Measurements from ENCODE around the gene SMARCE1. TPM values are rescaled to one million over a fixed set of nuclear protein-coding genes. Genes with fewer than 3 reads are reported as not detected.

SMARCE1 gene
- total RNA-seq, 1 donor from 2014 or later, result 85.1 TPM

DNA sequence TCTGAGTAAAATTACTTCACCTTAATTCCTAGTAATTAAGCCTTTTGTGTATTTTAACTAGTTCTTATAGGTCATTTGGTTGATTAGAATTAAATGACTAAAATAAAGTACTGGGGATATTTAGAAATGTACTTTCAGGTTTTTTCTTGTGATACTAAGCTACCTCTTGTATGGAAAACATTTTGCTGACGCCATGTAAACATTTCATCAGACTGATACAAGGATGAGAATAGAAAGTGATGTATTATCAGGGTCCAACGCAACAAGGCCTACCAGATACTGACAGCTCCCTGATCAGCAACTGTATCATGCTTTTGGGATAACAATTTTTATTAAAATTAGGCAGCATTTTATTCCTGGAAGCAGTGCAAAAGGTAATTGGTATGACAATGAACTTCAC is 1.7 kb downstream of the SMARCE1 start:
- DNase-seq (ENCODE audit: low read depth, low spot score), result no peak

DNA sequence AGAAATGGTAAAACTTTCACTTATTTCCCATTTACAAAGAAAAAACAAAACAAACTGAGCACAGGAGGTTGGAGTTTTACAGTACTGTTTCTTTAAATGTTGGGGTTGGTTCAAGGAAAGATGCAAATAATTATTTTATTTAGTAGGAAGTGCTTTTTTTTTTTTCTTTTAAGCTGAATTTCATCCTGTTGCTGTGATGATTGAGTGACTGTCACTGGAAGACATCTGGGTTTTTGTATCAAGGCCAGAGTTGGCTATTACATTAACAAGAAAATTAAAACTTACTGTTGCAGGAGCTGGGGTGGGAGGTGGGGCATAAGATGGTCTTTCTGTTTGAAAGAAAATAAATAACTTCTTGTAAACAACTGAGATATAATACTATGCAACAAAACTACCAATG is 2.3 kb downstream of the SMARCE1 start:
- DNase-seq (ENCODE audit: low read depth, low spot score), result no peak

DNA sequence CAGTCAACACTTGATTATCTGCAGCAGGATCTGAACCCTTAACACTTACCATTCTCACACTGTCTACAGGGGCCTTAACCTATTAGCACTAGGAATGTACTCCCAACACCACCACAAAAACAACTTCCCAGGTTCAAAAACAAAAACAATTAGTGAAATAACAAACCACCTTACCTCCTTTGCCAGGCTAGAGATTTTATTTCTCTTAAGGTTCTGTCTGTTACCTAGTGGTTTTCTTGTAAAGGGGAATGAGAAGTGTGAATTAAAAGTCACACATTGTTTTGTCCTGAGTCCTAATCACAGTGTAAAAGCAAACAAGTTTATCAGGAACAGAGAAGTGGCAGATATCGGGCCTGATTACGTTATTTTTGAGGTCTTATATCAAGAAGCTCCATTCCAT is 9.7 kb downstream of the SMARCE1 start:
- DNase-seq (ENCODE audit: low read depth, low spot score), result no peak

DNA sequence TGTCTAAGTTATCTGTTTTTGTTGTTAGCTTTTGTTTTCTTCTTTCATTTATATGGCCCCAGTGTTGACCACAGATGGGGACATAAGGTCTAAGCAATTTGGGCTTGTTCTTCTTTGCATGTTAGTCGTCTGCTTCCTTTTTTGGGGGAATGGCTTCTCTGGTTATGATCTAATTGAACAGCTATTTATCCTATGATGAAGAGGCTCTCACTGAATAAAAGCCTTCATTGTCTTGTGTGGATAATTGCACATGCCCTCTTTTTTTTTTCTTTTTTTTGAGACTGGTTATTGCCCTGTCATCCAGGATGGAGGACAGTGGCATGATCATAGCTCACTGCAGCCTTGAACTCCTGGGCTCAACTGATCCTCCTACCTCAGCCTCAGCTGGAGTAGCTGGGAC is 13.7 kb downstream of the SMARCE1 start:
- no peak for DNase-seq (ENCODE audit: low read depth, low spot score)

DNA sequence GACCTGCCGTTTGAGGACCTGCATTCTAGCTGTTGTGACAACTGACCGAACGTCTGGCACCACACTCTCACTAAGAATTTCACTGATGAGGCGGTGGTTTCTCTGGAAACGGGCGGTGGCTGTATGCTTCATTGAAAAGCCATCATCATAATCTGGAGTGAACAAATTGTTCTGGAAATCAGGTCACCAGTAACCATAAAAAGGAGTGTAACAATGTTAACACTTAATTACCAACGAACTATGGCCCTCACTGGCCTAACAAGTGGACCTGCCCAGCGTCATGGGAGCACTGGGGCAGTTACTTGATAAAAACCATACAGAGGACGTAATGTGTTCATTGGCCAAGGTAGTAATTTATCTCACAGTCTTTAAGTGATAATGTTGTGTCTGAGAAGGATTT is 15.4 kb downstream of the SMARCE1 start:
- no peak for DNase-seq (ENCODE audit: low read depth, low spot score)

DNA sequence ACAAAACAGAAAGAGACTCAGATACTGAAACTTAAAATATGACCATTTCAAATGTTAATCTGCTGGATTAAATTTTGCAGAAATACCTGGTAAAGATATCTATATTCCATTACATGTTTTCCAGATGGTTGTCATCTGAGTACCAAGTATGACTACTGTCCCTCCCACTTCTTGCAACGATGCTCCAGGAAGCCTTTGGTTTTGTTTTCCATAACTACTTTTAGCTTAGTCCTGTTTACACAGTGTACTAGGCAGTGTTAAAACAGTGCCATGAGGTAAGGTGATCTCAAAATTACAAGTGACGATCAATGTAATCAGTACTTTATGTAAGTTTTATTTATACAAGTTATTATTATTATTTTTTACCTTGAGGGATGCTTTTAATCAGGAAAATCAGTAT is 17.8 kb downstream of the SMARCE1 start:
- DNase-seq (ENCODE audit: low read depth, low spot score), result no peak

DNA sequence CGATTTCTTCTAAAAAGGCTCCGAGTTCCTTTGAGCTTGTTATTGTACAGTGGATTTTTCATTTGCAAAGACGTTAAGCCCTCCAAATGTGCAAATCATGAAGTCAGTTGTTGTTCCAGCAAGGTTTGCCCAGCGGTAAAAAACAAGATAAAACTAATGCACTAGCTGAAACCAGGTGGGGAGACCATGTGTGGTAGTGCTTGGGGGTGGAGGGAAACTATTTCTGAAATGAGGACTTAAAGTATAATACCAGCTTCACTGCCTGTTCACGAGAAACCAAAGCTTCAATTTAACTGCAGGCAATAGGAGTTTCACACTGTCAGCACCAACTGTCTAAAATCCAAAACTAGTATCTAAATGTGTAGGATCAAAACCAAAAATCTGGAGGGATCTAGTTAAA is 22.3 kb downstream of the SMARCE1 start:
- no peak for DNase-seq (ENCODE audit: low read depth, low spot score)

DNA sequence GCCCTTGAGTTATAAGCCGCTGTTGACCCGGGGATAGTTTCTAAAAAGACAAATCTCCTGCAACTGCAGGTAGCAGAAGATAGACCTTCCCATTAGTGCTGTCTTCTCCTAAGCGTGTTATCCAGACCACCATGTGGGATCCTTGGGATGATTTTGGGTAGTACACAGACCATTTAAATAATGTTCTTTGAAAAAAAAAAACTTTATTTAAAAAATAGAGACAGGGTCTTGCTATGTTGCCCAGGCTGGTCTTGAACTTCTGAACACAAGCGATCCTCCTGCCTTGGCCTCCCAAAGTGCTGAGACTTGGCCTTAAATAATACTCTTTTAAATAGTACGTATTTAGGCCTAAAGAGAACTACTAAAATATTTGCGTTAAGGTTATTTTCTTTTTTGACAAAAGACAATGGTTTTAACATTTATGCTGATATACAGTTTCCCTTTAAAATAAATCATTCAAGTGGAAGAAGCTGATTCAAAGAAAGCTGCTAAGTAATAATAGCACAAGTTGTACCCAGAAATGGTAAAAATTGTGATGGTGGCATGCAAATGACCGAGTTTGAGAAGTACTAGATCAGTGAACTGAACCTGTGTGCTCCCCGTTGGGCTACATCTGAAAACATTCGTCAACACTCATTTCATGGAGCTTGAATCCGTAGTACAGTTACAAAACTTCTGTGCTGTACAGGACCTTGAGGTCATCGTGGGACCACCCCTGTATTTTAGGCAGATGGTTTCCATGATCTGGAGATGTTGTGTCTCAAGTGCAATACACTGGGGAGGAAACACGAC is 24.0 kb downstream of the SMARCE1 start:
- DNase-seq (ENCODE audit: low read depth, low spot score), result no peak

DNA sequence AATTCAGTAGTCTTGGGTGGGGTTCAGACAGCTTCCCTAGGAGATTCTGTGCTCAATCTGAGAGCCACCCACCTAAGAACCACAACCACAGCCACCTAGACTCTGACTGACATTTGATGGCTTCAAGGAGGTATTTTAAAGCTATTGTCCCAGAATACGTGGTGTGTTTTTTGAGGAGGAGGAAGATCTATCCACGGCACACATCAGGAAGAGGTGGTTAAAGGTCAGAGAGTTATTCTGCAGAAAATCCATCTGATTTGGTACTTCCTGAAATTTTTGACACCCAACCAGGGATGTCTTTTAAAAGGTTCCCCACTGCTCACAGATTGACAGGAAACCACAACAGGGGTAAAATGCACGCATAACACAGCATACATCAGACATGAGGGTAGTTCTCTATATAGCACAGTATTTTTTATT is 25.1 kb downstream of the SMARCE1 start:
- DNase-seq (ENCODE audit: low read depth, low spot score), result no peak

DNA sequence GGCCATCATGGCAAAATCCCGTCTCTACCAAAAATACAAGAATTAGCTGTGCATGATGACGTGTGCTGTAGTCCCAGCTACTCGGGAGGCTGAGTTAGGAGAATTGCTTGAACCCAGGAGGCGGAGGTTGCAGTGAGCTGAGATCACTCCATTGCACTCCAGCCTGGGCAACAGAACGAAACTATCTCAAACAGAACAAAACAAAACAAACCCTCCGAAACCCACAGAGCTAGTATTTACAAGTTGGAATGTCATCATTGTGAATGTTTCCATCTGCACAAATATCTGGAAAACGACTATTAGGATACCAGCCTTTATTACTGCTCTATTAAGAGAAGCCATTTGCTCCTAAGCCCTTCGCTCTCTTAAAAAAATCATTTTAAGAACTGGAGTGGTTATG is 26.0 kb downstream of the SMARCE1 start:
- no peak for DNase-seq (ENCODE audit: low read depth, low spot score)

DNA sequence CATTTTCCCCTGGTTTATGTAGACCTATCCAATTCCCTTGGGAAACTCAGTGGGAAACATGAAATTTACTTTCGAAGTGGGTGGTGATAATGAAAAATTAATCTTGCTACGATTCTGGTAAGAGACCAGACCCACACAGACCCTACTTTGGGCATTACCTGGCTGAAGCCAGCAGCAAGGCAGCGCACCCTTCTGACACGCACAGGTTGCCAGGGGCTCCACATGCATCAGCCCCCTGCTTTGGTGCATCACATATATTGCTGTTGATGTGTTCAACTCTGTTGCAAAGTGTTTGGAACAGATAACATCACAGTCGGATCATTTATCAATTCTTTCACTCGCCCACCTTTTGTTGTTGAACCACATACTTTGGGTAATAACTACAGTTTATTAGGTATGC is 26.6 kb downstream of the SMARCE1 start:
- no peak for DNase-seq (ENCODE audit: low read depth, low spot score)

DNA sequence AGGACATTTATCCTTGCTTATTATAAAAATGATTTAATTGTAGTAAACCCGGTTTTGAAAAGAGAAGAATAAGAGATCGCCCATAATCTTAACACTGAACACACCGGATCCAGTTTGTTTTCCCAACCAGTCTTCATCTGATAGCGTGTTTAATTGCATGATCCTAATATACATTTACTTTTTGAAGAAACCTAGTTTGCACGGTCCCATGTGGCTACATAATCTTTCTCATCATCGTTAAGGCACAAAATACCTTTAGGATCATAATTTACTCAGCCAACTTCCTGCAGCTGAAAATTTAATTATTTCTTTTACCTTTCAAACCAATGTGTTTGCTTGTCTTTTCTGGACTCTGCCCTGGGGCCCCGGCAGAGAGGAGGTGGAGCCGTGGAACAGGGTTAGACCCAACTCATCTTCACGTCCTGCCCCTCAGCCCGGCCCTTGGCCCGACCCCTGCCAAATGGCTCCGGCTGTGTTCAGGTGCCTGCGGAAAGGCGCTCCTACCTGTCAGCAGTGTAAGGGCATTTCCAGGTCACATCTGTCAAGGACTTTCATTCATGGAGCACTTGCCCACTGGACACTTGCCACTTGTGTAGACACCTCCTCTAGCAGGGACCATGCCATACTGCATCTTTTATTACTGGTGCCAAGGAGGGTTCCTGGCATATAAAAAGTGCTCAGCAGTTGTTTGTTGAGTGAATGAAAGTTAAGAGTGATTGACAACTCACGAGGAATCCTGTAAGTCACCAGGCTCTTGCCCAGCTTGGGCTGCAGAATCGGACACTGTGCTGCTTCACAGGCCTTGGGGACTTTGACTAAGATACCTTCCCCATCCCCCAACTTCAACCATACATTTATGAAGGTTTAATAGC is 28.6 kb downstream of the SMARCE1 start:
- no peak for DNase-seq (ENCODE audit: low read depth, low spot score)

DNA sequence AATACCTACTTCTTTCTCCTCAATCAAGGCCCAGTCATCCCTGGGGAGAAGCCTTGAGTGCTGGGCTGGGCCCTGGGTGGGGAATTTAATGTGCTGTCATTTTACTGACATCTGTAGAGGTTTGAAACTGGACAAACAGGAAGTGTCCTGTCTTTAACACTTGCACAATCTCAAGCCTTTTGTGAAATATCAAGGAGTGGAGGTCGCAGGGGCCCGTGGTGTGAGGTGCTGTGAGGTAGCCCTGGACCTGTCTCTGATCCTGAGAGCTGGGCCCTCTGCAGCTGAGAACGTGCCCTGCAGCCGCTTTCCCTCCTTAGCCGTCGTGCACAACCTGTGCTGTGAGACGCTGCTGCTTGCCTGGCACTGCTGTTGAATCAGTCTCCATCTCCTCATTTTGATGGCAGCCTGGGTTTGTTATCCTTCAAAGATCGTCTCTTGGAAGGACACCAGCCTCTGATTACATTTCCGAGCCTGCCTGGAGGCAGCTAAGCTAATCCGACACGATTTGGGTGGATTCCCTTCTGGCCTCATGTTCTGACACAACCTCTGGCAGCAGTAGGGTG is 29.9 kb downstream of the SMARCE1 start:
- no peak for DNase-seq (ENCODE audit: low read depth, low spot score)

DNA sequence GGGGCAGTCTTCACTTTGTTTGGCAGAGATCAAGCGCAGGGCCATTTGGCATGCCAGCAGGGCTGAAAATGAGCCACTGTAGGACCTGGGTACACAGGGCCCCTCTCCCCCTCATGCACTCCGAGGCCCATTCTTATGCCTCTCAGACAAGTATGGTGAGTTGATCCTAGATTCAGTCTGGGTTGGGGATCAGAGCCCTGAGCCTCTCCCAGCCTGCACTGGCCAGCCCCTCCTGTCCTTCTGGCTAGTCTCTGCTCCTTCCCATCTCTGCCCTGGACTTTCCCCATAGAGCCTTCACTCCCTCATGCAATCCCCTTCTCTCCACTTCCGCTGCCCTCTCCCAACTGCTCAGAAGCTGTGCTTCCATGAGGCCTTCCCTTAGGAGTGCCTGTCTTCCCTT is 31.0 kb downstream of the SMARCE1 start:
- DNase-seq (ENCODE audit: low read depth, low spot score), result no peak

DNA sequence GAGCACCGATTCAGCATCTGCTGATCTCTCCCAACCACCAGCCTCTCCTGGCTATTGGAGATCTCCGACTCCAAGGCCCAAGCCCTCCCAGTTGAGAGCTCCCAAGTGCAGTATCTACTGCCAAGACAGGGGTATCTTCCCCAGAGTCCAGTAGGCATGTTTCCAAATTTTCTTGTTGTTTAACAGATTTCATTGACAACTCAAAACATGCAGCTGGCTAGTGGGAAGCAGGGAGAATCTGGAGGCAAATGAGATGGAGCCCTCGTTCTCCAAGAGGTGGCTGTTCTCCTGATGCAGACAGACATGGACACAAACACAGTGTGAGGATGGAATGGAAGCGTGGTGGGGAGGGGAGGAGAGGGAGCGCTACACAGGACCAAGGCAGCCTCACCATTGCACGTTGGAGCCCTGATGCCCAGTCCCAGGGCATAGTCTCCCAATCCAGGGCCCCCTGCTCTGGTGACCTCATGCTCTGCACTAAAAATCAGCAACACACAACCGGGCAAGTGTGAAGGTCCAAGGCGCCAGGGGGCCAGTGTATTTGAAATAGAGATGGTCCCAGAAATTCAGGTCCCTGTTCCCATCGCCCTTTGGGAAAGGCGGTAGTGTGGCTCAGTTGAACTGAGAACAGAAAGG is 31.7 kb downstream of the SMARCE1 start:
- no peak for DNase-seq (ENCODE audit: low read depth, low spot score)

DNA sequence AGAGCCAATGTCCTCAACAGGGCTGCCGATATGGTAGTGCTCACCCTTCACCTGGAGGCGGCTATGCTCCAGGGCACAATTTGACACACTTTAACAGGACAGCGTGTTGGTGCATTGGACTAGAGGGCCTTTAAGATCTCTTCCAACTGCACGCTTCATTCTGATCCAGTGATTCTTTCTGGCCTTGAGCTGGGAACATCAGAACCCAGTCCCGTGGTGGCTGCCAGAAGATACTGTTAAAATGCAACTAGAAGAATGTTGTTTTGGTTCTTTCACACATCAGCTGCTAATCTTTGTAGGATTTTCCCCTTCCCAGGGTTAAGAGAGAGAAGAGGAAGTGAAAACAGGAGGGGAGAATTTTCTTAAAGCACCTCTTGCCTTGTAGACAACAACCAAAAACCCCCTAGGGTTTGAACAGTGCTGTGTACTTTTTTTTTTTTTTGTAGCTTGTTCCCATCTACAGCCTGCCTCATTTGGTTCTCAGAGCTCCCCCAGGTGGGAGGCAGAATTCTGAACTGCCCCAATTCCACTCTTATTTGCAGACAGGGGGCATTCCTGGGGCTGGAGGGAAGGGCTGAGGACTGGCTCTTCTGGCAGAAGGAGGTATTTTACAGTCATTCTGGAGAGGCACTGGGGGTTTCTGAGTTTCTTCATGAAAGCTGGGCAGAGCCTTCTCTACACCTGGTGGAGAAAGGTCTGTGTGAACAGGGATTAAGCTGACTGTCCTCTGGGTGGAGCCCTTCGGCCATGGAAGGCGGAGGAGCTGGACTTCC is 32.4 kb downstream of the SMARCE1 start:
- DNase-seq (ENCODE audit: low read depth, low spot score), result no peak

DNA sequence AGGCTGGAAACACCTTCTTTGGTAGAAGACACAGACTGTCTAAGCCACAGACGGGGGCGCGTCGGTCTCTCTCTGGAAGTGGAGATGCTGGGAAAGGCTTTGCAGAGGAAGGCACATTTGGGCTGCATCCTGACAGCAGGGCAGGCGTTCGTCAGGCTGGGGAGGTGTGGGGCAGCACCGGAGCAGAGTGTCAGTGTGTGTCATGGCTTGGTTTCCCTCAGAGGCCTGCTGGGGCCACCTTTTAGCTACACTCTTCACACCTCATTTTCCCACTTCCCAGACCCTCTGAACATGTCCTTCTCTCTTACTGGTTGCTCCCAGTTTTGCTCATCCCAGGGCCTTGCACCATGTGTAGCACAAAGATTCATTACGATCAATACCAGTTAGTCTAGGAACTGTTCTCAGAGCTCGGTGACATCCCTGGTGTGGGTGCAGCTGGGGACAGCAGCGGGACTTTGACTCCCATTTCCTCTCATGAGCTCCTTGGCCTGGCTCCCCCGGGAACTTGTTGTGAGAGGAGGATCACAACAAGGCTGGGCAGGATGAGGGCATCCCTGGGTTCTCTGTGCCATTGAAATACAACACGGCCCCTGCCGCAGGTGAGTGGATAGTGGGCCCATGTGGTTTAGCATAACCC is 33.1 kb downstream of the SMARCE1 start:
- DNase-seq (ENCODE audit: low read depth, low spot score), result no peak

DNA sequence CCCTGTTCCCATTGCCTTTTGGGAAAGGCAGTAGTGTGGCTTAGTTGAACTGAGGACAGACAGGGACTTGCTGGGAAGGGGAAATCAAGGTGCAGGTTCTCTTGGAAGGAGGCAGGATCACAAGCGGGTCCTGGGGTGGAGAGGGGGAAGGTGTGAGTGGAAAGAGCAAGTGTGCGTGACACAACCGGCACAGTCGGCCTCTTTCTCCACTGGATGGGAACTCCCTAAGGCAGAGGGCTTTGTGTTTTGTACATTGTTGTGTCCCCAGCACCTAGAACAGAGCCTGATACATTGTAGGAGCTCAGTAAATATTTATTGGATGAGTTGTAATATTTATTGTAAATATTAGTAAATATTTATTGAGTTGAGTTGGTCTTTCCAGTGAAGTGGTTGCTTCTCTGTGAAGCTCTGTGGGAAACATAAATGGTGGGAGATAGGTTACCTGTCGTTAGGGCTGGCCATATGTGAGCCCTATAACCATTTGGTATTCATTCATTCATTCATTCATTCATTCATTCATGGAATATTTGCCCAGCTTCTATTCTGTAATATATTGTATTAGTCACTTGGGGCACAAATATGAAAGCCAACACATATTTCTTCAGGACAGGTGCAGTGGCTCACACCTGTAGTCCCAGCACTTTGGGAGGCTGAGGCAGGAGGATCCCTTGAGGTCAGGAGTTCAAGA is 34.0 kb downstream of the SMARCE1 start:
- no peak for DNase-seq (ENCODE audit: low read depth, low spot score)

DNA sequence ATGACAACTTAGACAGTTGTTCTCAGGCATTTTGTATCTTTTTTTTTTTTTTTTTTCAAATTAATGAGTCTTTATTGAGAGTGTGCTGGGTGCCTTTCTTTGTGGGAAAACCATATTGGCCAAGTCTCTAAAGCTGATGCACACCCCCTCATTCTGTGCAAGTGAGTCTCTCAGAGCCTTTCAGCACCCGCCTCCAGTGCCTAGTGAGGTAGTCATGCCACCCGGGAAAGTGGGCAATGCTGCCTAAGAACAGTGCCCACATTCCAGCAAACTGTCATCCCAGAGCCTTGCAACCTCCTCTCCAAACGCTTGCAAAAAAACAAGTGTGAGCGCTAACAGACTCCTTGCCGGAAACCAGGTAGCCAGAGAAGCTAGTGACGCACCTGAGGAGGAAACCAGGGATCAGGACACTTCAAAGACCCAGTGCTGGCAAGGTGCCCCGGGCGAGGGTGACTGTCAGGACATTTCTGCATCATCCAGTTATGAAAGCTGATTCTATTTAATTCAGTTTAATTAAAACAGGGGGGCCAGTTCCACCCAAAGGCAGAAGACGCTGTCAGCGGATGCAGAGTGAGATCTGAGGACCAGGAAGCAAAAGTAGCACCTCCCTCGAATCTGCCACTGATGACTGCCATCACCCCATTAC is 34.9 kb downstream of the SMARCE1 start:
- no peak for DNase-seq (ENCODE audit: low read depth, low spot score)

All from pulmonary artery endothelial cell (primary cell).